ENCODE results near the gene FUBP3. TPM values are rescaled to one million over a fixed set of nuclear protein-coding genes. Genes with fewer than 3 reads are reported as not detected.

The FUBP3 gene
- total RNA-seq, 1 experiment from 2014 or later = 73.7 TPM

DNA sequence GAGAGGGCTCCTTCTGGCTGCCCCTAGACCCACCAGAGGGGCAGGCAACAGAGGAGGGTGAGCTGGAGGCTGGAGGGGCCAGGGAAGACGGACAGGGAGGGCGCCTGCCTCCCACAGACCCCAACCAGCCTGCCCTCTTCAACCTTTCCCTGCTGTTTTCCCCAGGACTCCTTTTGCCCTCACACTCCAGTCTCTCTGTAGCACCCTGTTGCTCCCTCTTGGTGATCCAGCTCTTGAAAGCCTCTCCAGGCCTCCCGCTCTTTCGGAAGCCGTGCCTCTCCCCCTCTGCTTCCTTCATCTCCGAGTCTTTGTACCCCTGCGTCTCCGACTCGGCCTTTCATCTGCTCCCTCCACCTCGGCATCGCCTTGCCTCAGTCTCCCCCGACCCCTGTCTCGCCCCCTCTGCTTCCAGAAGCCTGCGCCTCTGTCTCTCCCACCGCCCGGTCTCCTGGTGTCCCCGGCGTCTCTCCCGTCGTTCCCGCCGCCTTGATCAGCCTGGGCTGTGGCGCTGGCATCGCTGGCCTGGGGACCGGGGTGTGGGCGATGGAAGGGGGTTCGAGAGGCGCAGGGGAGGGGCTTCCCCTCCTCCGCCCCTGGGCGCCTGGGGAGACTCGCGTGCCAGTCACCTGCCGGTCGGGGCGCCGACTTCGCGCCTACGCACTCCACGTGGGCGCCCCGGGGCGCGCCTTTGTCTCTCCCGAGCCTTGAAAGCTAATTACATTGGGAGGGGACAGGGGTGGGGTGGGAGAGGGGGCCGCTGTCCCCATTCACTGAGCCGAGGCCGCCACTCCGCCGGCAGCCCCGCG lies 79.7 kb downstream of the FUBP3 start:
- Histone ChIP-seq H3K9ac (ENCODE audit: low read length) (no peak overlapping the region), H3K9me2 (ENCODE audit: insufficient read depth) (no peaks in the 10 kb centered on the region), H3K4me2 (ENCODE audit: low read length) (no peak overlapping the region), H3K27me3 (ENCODE audit: insufficient read depth, low read length) (no peaks in the 10 kb centered on the region), H4K20me1 (ENCODE audit: insufficient read depth) (no peaks in the 10 kb centered on the region), H3K9me3 (ENCODE audit: control insufficient read depth in 1 of 2, insufficient read depth in 1 of 2, low read depth in 1 of 2, low read length in 2 of 2) (no peaks in the 10 kb centered on the region), H3K4me1 (ENCODE audit: control insufficient read depth in 1 of 2, insufficient read depth in 2 of 2, low read length in 2 of 2) (no peaks in the 10 kb centered on the region), H3K79me2 (ENCODE audit: insufficient read depth, low read length) (no peaks in the 10 kb centered on the region), H2AFZ (ENCODE audit: low read depth, low read length, poor library complexity, severe bottlenecking) (no peak overlapping the region), H3K27ac (ENCODE audit: low read depth, low read length) (no peak overlapping the region; the same call in 1 of the 2 replicates), H3K4me3 (replicated peaks in 1 of 2; ENCODE audit: low read depth in 1 of 2, low read length in 2 of 2) (no peak overlapping the region), H3K36me3 (ENCODE audit: control insufficient read depth in 1 of 2, insufficient read depth in 2 of 2, low read length in 2 of 2) (no peaks in the 10 kb centered on the region)
- no TSS peak for BruUV-seq (replicated peaks)
- ATAC-seq (no peak), DNase-seq (ENCODE audit: low read depth, low spot score) (no peak)
- TF ChIP-seq EZH2 (IDR thresholded peaks at IDR 0.05) (no peak), SRF (IDR thresholded peaks at IDR 0.05; ENCODE audit: low read depth) (no peak)
- TF ChIP-seq, protein P1, sequence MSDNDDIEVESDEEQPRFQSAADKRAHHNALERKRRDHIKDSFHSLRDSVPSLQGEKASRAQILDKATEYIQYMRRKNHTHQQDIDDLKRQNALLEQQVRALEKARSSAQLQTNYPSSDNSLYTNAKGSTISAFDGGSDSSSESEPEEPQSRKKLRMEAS (IDR thresholded peaks at IDR 0.05) = no peak
- ChIA-PET POLR2A (no interaction called here), RAD21 (ENCODE audit: low non-redundant PET in 1 of 2, low total read pairs in 2 of 2, uncharacterized antibody in 2 of 2, unreplicated experiment in 2 of 2) (no interaction called here), CTCF (no interaction called here)
- intact Hi-C loops (cut with micrococcal nuclease) = no loop called here

DNA sequence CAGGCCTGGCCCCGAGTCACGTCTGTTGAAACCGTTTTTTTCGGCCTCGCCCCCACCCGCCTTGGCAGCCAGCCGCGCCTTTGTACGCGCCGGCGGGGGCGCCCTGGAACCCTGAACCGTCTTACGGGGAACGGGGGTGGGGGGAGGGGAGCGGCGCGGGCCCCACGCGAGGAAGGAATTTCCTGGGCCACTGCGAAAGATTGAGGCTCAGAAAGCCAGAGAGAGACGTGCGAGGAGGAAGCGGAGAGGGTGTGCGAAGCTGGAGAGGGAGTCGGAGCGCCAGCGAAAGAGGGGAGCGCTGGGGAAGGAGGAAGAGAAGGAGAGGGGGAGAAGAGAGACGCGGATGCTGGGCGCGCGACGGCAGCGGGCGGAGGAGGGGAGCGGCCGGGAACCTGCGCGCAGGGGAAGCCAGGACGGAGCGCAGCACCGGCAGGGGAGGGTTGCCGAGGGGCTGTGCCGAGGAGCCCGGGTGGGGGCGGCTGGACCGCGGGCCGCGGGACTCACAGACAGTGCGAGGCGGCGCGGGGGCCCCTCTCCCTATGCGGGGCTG lies 80.4 kb downstream of the FUBP3 start:
- no peak for ATAC-seq
- no peaks in the 10 kb centered on the region for H3K9me2 ChIP-seq (ENCODE audit: insufficient read depth)
- no peaks in the 10 kb centered on the region for H3K27me3 ChIP-seq (ENCODE audit: insufficient read depth, low read length)
- DNase-seq (ENCODE audit: low read depth, low spot score) = no peak
- intact Hi-C loops (cut with micrococcal nuclease) = no loop called here
- POLR2A ChIA-PET = no interaction called here
- no peaks in the 10 kb centered on the region for H3K79me2 ChIP-seq (ENCODE audit: insufficient read depth, low read length)
- TF ChIP-seq ZFX (IDR thresholded peaks at IDR 0.05) (no peak), SIN3A (IDR thresholded peaks at IDR 0.05; ENCODE audit: low read depth) (no peak), RAD21 (IDR thresholded peaks at IDR 0.05; ENCODE audit: low read depth) (no peak), EGR1 (IDR thresholded peaks at IDR 0.05; ENCODE audit: low read depth) (no peak), YY1 (IDR thresholded peaks at IDR 0.05; ENCODE audit: extremely low read depth, insufficient replicate concordance, low read depth, low read length) (no peak)
- H3K4me1 ChIP-seq (ENCODE audit: control insufficient read depth in 1 of 2, insufficient read depth in 2 of 2, low read length in 2 of 2) = no peaks in the 10 kb centered on the region
- RAD21 ChIA-PET (ENCODE audit: low non-redundant PET in 1 of 2, low total read pairs in 2 of 2, uncharacterized antibody in 2 of 2, unreplicated experiment in 2 of 2) = no interaction called here
- no peak overlapping the region for H3K4me3 ChIP-seq (replicated peaks in 1 of 2; ENCODE audit: low read depth in 1 of 2, low read length in 2 of 2)
- no peaks in the 10 kb centered on the region for H4K20me1 ChIP-seq (ENCODE audit: insufficient read depth)
- no peak overlapping the region for H3K27ac ChIP-seq (ENCODE audit: low read depth, low read length)
- H3K36me3 ChIP-seq (ENCODE audit: control insufficient read depth in 1 of 2, insufficient read depth in 2 of 2, low read length in 2 of 2) = no peaks in the 10 kb centered on the region
- H3K4me2 ChIP-seq (ENCODE audit: low read length) = no peak overlapping the region
- H3K9ac ChIP-seq (ENCODE audit: low read length) = no peak overlapping the region
- H2AFZ ChIP-seq (ENCODE audit: low read depth, low read length, poor library complexity, severe bottlenecking) = no peak overlapping the region
- H3K9me3 ChIP-seq (ENCODE audit: control insufficient read depth in 1 of 2, insufficient read depth in 1 of 2, low read depth in 1 of 2, low read length in 2 of 2) = no peaks in the 10 kb centered on the region
- CTCF ChIA-PET = no interaction called here
- no TSS peak for BruUV-seq (replicated peaks)

All from HCT116 (cell line).